Epithelial cell of proximal tubule (primary cell): ENCODE results near the gene GSAP. TPM values are rescaled to one million over a fixed set of nuclear protein-coding genes. Genes with fewer than 3 reads are reported as not detected.
"Not testable (repeated sequence)": the region's sequence is repeated elsewhere in the genome, so short reads cannot be mapped to it uniquely, and the experiment has no call there.

Source experiments
- DNase-seq: peaks from one replicate; pipeline ENCODE4 v3.0.0-alpha.2; 2011; ENCODE audit warnings: low read depth
- H3K4me3 ChIP-seq: 2 replicates; pipeline ENCODE4 v1.5.1; 2011; ENCODE audit warnings: low read depth, mild to moderate bottlenecking, low read length
- CTCF ChIP-seq: conservative IDR thresholded peaks from 2 replicates; pipeline ENCODE4 v1.5.1; 2012; ENCODE audit warnings: low read depth, mild to moderate bottlenecking, low read length
- total RNA-seq: library from RNA; depleted of rRNA; stranded (reverse); fragments of >200 nt; gene quantifications from 2 replicates; pipeline ENCODE4 v1.2.3, GENCODE V29; 2015

Gene GSAP
- total RNA-seq = 1.2 and 3.0 TPM in 2 replicates

- no peak for DNase-seq
- peak within 1 kb of the TSS; percentile 68 for H3K4me3 ChIP-seq
- no peak for TF ChIP-seq CTCF
Observed at GRCh38 chr7:77415823-77416620, at the start of gene GSAP. TSS of gene GSAP (minus strand) at chr7:77416349. CDS start at chr7:77416321, 28 bp downstream.

- no peak overlapping the region for H3K4me3 ChIP-seq
- no peak for DNase-seq
- TF ChIP-seq CTCF = no peak
Observed at GRCh38 chr7:77465256-77465655, 49.1 kb upstream of the GSAP start.

GRCh38 chr7:77464589-77464988, 48.4 kb upstream of the GSAP start:
- no peak for TF ChIP-seq CTCF
- no peak overlapping the region for H3K4me3 ChIP-seq
- no peak for DNase-seq

GRCh38 chr7:77463632-77464031, 47.5 kb upstream of the GSAP start:
- not testable (repeated sequence) for DNase-seq, H3K4me3 ChIP-seq

- DNase-seq = no peak
- no peak overlapping the region for H3K4me3 ChIP-seq
- TF ChIP-seq CTCF = no peak
Observed at GRCh38 chr7:77461842-77462241, 45.7 kb upstream of the GSAP start.

GRCh38 chr7:77461246-77461645, 45.1 kb upstream of the GSAP start:
- H3K4me3 ChIP-seq = no peak overlapping the region
- no peak for TF ChIP-seq CTCF
- no peak for DNase-seq

GRCh38 chr7:77460057-77460486, 43.9 kb upstream of the GSAP start:
- TF ChIP-seq CTCF = peak; percentile 60
- no peak for DNase-seq

More at GRCh38 chr7:77460057-77460486, 43.9 kb upstream of the GSAP start:
- no peak overlapping the region for H3K4me3 ChIP-seq
